ENCODE measurements around the gene EIF2AK3. TPM values are rescaled to one million over a fixed set of nuclear protein-coding genes. Genes with fewer than 3 reads are reported as not detected.

Gene EIF2AK3
- total and polyA plus RNA-seq, 2 of the 13 experiments (the other 11 are each of a cell fraction or from before 2014, with no cell fraction given) = 10.3 to 30.6 TPM

DNA sequence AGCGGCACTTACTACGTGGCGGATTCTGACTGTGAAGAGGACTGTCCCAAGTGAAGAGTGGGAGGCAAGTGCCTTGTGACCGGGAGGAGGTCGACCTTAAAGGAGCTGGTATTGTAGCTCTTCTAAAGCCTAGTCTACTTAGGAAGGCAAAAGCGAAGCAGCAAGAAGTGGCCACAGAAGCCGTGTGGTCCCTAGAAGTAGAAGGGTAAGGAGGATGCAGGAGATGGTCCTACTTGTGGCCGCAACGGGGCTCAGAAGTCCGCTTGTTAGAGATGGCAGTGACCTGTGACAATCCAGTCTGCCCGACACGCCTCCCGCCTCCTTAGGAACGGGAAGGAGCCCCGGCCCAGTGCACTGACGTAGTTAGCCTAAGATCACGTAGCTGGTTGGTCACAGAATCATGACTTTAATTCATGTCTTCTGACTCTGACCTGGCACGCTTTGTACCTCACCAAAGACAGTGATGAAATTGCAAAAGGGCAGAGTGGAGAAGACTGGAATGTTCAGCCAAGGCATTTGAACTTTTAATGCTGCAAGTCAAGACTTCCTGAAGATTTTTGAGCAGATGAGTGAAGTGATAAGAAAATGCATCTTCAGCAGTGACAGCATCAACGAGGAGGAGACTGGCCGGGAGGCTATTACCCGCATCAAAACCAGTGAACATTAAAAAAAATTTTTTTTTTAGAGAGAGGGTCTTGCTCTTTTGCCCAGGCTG lies 749 bp upstream of the EIF2AK3 start (continued):
- TF ChIP-seq SCMH1 (CRISPR knock-in tag; IDR thresholded peaks at IDR 0.05; ENCODE audit: borderline replicate concordance) (no peak), TAF1 (CRISPR knock-in tag; IDR thresholded peaks at IDR 0.05) (peak; percentile 82), ZNF30 (CRISPR knock-in tag; IDR thresholded peaks at IDR 0.05) (no peak), KMT2B (CRISPR knock-in tag; IDR thresholded peaks at IDR 0.05) (peak; percentile 27; the same call in 1 of the 2 replicates), ZNF446 (CRISPR knock-in tag; IDR thresholded peaks at IDR 0.05) (peak; percentile 67; the same call in 1 of the 2 replicates), NFE2 (CRISPR knock-in tag; IDR thresholded peaks at IDR 0.05) (no peak), MIER3 (CRISPR knock-in tag; IDR thresholded peaks at IDR 0.05; ENCODE audit: borderline replicate concordance) (peak; percentile 30; the same call in 1 of the 2 replicates), ISX (CRISPR knock-in tag; conservative IDR thresholded peaks at IDR 0.05) (no peak), ZNF430 (CRISPR knock-in tag; IDR thresholded peaks at IDR 0.05) (0 out of 2 replicates have a peak, but pooled peaks have one; percentile 22), ZNF709 (CRISPR knock-in tag; IDR thresholded peaks at IDR 0.05) (peak; percentile 82), MTF2 (CRISPR knock-in tag; IDR thresholded peaks at IDR 0.05; ENCODE audit: borderline replicate concordance) (peak; percentile 66; the same call in 1 of the 2 replicates), ZBTB7A (CRISPR knock-in tag; IDR thresholded peaks at IDR 0.05) (peak; percentile 42; the same call in 1 of the 2 replicates), ZNF251 (CRISPR knock-in tag; IDR thresholded peaks at IDR 0.05) (0 out of 2 replicates have a peak, but pooled peaks have one; percentile 68), MED1 (CRISPR knock-in tag; IDR thresholded peaks at IDR 0.05) (peak; percentile 38), ZNF761 (CRISPR knock-in tag; conservative IDR thresholded peaks at IDR 0.05) (peak; percentile 78; the same call in 1 of the 2 replicates), GTF2F1 (IDR thresholded peaks at IDR 0.05; ENCODE audit: low read length) (0 out of 2 replicates have a peak, but pooled peaks have one; percentile 29), MED13 (CRISPR knock-in tag; IDR thresholded peaks at IDR 0.05) (no peak), ZNF713 (CRISPR knock-in tag; IDR thresholded peaks at IDR 0.05) (no peak), ZNF589 (CRISPR knock-in tag; conservative IDR thresholded peaks at IDR 0.05) (no peak), SSRP1 (CRISPR knock-in tag; IDR thresholded peaks at IDR 0.05) (no peak), MBD4 (IDR thresholded peaks at IDR 0.05; ENCODE audit: borderline replicate concordance, low read length) (no peak)
- TF ChIP-seq, protein P1, sequence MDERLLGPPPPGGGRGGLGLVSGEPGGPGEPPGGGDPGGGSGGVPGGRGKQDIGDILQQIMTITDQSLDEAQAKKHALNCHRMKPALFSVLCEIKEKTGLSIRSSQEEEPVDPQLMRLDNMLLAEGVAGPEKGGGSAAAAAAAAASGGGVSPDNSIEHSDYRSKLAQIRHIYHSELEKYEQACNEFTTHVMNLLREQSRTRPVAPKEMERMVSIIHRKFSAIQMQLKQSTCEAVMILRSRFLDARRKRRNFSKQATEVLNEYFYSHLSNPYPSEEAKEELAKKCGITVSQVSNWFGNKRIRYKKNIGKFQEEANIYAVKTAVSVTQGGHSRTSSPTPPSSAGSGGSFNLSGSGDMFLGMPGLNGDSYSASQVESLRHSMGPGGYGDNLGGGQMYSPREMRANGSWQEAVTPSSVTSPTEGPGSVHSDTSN (CRISPR knock-in tag; IDR thresholded peaks at IDR 0.05) = no peak
- TF ChIP-seq, protein P2, sequence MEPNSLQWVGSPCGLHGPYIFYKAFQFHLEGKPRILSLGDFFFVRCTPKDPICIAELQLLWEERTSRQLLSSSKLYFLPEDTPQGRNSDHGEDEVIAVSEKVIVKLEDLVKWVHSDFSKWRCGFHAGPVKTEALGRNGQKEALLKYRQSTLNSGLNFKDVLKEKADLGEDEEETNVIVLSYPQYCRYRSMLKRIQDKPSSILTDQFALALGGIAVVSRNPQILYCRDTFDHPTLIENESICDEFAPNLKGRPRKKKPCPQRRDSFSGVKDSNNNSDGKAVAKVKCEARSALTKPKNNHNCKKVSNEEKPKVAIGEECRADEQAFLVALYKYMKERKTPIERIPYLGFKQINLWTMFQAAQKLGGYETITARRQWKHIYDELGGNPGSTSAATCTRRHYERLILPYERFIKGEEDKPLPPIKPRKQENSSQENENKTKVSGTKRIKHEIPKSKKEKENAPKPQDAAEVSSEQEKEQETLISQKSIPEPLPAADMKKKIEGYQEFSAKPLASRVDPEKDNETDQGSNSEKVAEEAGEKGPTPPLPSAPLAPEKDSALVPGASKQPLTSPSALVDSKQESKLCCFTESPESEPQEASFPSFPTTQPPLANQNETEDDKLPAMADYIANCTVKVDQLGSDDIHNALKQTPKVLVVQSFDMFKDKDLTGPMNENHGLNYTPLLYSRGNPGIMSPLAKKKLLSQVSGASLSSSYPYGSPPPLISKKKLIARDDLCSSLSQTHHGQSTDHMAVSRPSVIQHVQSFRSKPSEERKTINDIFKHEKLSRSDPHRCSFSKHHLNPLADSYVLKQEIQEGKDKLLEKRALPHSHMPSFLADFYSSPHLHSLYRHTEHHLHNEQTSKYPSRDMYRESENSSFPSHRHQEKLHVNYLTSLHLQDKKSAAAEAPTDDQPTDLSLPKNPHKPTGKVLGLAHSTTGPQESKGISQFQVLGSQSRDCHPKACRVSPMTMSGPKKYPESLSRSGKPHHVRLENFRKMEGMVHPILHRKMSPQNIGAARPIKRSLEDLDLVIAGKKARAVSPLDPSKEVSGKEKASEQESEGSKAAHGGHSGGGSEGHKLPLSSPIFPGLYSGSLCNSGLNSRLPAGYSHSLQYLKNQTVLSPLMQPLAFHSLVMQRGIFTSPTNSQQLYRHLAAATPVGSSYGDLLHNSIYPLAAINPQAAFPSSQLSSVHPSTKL (CRISPR knock-in tag; IDR thresholded peaks at IDR 0.05) = peak; percentile 53; the same call in 1 of the 2 replicates
- TF ChIP-seq, protein P3, sequence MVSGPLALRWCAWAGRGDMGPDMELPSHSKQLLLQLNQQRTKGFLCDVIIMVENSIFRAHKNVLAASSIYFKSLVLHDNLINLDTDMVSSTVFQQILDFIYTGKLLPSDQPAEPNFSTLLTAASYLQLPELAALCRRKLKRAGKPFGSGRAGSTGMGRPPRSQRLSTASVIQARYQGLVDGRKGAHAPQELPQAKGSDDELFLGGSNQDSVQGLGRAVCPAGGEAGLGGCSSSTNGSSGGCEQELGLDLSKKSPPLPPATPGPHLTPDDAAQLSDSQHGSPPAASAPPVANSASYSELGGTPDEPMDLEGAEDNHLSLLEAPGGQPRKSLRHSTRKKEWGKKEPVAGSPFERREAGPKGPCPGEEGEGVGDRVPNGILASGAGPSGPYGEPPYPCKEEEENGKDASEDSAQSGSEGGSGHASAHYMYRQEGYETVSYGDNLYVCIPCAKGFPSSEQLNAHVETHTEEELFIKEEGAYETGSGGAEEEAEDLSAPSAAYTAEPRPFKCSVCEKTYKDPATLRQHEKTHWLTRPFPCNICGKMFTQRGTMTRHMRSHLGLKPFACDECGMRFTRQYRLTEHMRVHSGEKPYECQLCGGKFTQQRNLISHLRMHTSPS (CRISPR knock-in tag; IDR thresholded peaks at IDR 0.05; ENCODE audit: low read depth) = no peak
- TF ChIP-seq, protein P4, sequence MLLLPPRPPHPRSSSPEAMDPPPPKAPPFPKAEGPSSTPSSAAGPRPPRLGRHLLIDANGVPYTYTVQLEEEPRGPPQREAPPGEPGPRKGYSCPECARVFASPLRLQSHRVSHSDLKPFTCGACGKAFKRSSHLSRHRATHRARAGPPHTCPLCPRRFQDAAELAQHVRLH (CRISPR knock-in tag; IDR thresholded peaks at IDR 0.05; ENCODE audit: borderline replicate concordance, low read depth) = peak; percentile 86; the same call in 1 of the 2 replicates
